IMR-90 (cell line): ENCODE measurements around the gene KAZN. TPM values are rescaled to one million over a fixed set of nuclear protein-coding genes. Genes with fewer than 3 reads are reported as not detected.

Source experiments
- ATAC-seq: fragments of 200-7000 bp; cut with Tn5 transposase; 2 replicates; pipeline ENCODE4 v1.9.1; 2020; ENCODE audit warnings: low read depth, mild to moderate bottlenecking, moderate library complexity
- BruUV-seq: library from RNA; stranded (reverse); fragments of 400-500 nt; replicated peaks from 2 replicates; lab custom pipeline; 2021; lab: Mats Ljungman, UMichigan
- CTCF ChIA-PET: fragments of 300-600 bp; formaldehyde crosslinking; extraction: SDS; loops from one replicate; lab custom pipeline; 2021; ENCODE audit warnings: antibody characterized with exemption; lab: Yijun Ruan, JAX
- POLR2A ChIA-PET: fragments of 300-600 bp; sonication (Branson Sonifier 250); formaldehyde crosslinking; loops from one replicate; lab custom pipeline; 2022; ENCODE audit warnings: antibody characterized with exemption; ENCODE audit not compliant: unreplicated experiment; lab: Charles Lee
- DNase-seq: peaks from one replicate; pipeline ENCODE4 v3.0.0; 2013
- H2AFZ ChIP-seq: replicated peaks from 2 replicates; pipeline ENCODE3; 2013; ENCODE audit warnings: low read length, mild to moderate bottlenecking; ENCODE audit not compliant: poor library complexity
- H2AK5ac ChIP-seq: 2 replicates; pipeline ENCODE4 v1.6.1; 2013; ENCODE audit warnings: low read depth, low read length, inconsistent platforms
- H2AK9ac ChIP-seq: replicated peaks from 2 replicates; pipeline ENCODE3; 2013; ENCODE audit warnings: mild to moderate bottlenecking, low read depth, low read length, moderate library complexity; ENCODE audit not compliant: poor library complexity
- H2BK120ac ChIP-seq: 2 replicates; pipeline ENCODE4 v1.6.1; 2013; ENCODE audit warnings: low read depth, low read length, inconsistent platforms
- H2BK15ac ChIP-seq: 3 replicates; pipeline ENCODE4 v1.6.1; 2013; ENCODE audit warnings: low read depth, low read length, inconsistent platforms
- H2BK20ac ChIP-seq: 2 replicates; pipeline ENCODE4 v1.6.1; 2013; ENCODE audit warnings: low read depth, mild to moderate bottlenecking, inconsistent platforms, low read length, moderate library complexity
- H2BK5ac ChIP-seq: 2 replicates; pipeline ENCODE4 v1.6.1; 2013; ENCODE audit warnings: mild to moderate bottlenecking, low read depth, low read length, inconsistent platforms; ENCODE audit not compliant: poor library complexity, severe bottlenecking
- H3K14ac ChIP-seq: replicated peaks from 2 replicates; pipeline ENCODE4 v1.6.1; 2013; ENCODE audit warnings: low read depth, low read length, inconsistent platforms
- H3K18ac ChIP-seq: 2 replicates; pipeline ENCODE4 v1.6.1; 2013; ENCODE audit warnings: low read depth, low read length, control low read depth
- H3K23ac ChIP-seq: 2 replicates; pipeline ENCODE4 v1.6.1; 2013; ENCODE audit warnings: low read depth, low read length, inconsistent platforms
- H3K27ac ChIP-seq: 2 replicates; pipeline ENCODE4 v1.5.1; 2013; ENCODE audit warnings: mild to moderate bottlenecking, control low read depth, low read length; ENCODE audit not compliant: insufficient read depth
- H3K27me3 ChIP-seq: 2 replicates; pipeline ENCODE4 v1.6.1; 2013; ENCODE audit warnings: low read length; ENCODE audit not compliant: control insufficient read depth, insufficient read depth
- H3K36me3 ChIP-seq: 2 replicates; pipeline ENCODE4 v1.6.1; 2013; ENCODE audit warnings: low read length, mixed read lengths; ENCODE audit not compliant: control insufficient read depth, insufficient read depth
- H3K4ac ChIP-seq: 2 replicates; pipeline ENCODE4 v1.6.1; 2013; ENCODE audit warnings: low read depth, low read length, inconsistent platforms
- H3K4me1 ChIP-seq: 2 replicates; pipeline ENCODE4 v1.6.1; 2013; ENCODE audit warnings: low read length, mixed read lengths; ENCODE audit not compliant: control insufficient read depth, insufficient read depth
- H3K4me2 ChIP-seq: 2 replicates; pipeline ENCODE4 v1.6.1; 2013; ENCODE audit warnings: low read depth, mild to moderate bottlenecking, control low read depth, low read length, moderate library complexity
- H3K4me3 ChIP-seq: 2 replicates; pipeline ENCODE4 v1.5.1; 2013; ENCODE audit warnings: low read depth, mild to moderate bottlenecking, control low read depth, low read length, moderate library complexity; ENCODE audit not compliant: insufficient read depth
- H3K56ac ChIP-seq: 2 replicates; pipeline ENCODE4 v1.6.1; 2013; ENCODE audit warnings: low read length, inconsistent platforms; ENCODE audit not compliant: insufficient read depth; ENCODE audit errors: extremely low read depth
- H3K79me1 ChIP-seq, 2 experiments: 2 replicates each; pipeline ENCODE4 v1.6.1; 2013; ENCODE audit warnings: low read length in 2 of 2, inconsistent platforms in 1 of 2, low read depth in 1 of 2
- H3K9ac ChIP-seq: 2 replicates; pipeline ENCODE4 v1.6.1; 2013; ENCODE audit warnings: low read depth, low read length, control low read depth
- H3K9me1 ChIP-seq: 2 replicates; pipeline ENCODE4 v1.6.1; 2013; ENCODE audit warnings: low read length, inconsistent platforms; ENCODE audit not compliant: insufficient read depth
- H3K9me3 ChIP-seq: 2 replicates; pipeline ENCODE4 v1.6.1; 2013; ENCODE audit warnings: low read length; ENCODE audit not compliant: control insufficient read depth, insufficient read depth
- H4K20me1 ChIP-seq: 2 replicates; pipeline ENCODE4 v1.6.1; 2013; ENCODE audit warnings: low read length, inconsistent platforms; ENCODE audit not compliant: insufficient read depth
- H4K5ac ChIP-seq: 2 replicates; pipeline ENCODE4 v1.6.1; 2013; ENCODE audit warnings: mild to moderate bottlenecking, low read depth, low read length, control low read depth
- H4K8ac ChIP-seq, 2 experiments: 2 replicates each; pipeline ENCODE4 v1.6.1; 2013; ENCODE audit warnings: low read depth in 2 of 2, low read length in 2 of 2, control low read depth in 1 of 2, inconsistent platforms in 1 of 2
- H4K91ac ChIP-seq: 2 replicates; pipeline ENCODE4 v1.6.1; 2013; ENCODE audit warnings: low read depth, low read length, inconsistent platforms; ENCODE audit not compliant: insufficient read depth
- BHLHE40 ChIP-seq: fragments of 150-350 bp; IDR thresholded peaks from 2 replicates; pipeline ENCODE4 v1.6.1; 2016; ENCODE audit warnings: mild to moderate bottlenecking, low read depth, low read length
- CEBPB ChIP-seq: IDR thresholded peaks from 2 replicates; pipeline ENCODE4 v1.6.1; 2012; ENCODE audit warnings: low read depth, low read length, improper control_type of control experiment
- CHD1 ChIP-seq: IDR thresholded peaks from 2 replicates; pipeline ENCODE4 v1.6.1; 2012; ENCODE audit warnings: low read depth, low read length, improper control_type of control experiment
- ELK1 ChIP-seq: fragments of 150-350 bp; IDR thresholded peaks from 2 replicates; pipeline ENCODE4 v1.6.1; 2016; ENCODE audit warnings: low read depth, mild to moderate bottlenecking, low read length, moderate library complexity, borderline replicate concordance
- FOS ChIP-seq: fragments of 150-350 bp; IDR thresholded peaks from 2 replicates; pipeline ENCODE4 v1.6.1; 2016; ENCODE audit warnings: low read depth, low read length
- MAFK ChIP-seq: IDR thresholded peaks from 2 replicates; pipeline ENCODE4 v1.6.1; 2012; ENCODE audit warnings: low read depth, low read length, improper control_type of control experiment
- MAZ ChIP-seq: IDR thresholded peaks from 2 replicates; pipeline ENCODE4 v1.6.1; 2012; ENCODE audit warnings: low read depth, mild to moderate bottlenecking, low read length, improper control_type of control experiment, moderate library complexity, borderline replicate concordance
- NFE2L2 ChIP-seq: fragments of 150-350 bp; IDR thresholded peaks from 2 replicates; pipeline ENCODE4 v1.6.1; 2016; ENCODE audit warnings: low read depth, mild to moderate bottlenecking, low read length
- POLR2A ChIP-seq: IDR thresholded peaks from 2 replicates; pipeline ENCODE4 v1.6.1; 2012; ENCODE audit warnings: mild to moderate bottlenecking, low read depth, low read length
- RCOR1 ChIP-seq: IDR thresholded peaks from 2 replicates; pipeline ENCODE4 v1.6.1; 2012; ENCODE audit warnings: mild to moderate bottlenecking, low read length, improper control_type of control experiment; ENCODE audit not compliant: insufficient replicate concordance
- RFX5 ChIP-seq: IDR thresholded peaks from 2 replicates; pipeline ENCODE4 v1.8.0; 2012; ENCODE audit warnings: low read depth, mild to moderate bottlenecking, low read length, moderate library complexity
- WGBS, 2 experiments: methylation state at CpG; one replicate each; pipeline versions ENCODE4 v1.1.5 to v1.1.7; 2013; ENCODE audit warnings: missing lambda C conversion rate in 2 of 2; ENCODE audit not compliant: insufficient read length in 1 of 2; ENCODE audit errors: extremely low coverage in 2 of 2; 5-methylcytosine and 5-hydroxymethylcytosine counted together
- dilution Hi-C: fragments of 300-500 bp; cut with HindIII; formaldehyde crosslinking; loops from one replicate; pipeline ENCODE4 v1.14.3; 2018; ENCODE audit warnings: low sequenced_read_pairs; ENCODE audit not compliant: unreplicated experiment
- in situ Hi-C: fragments of 300-500 bp; cut with MboI; formaldehyde crosslinking; loops from 3 replicates; pipeline ENCODE4 v1.14.3; 2019; ENCODE audit warnings: low sequenced_read_pairs, inconsistent platforms, mixed read lengths
- intact Hi-C: fragments of 100-400 bp; cut with micrococcal nuclease; formaldehyde crosslinking; loops from 2 replicates; pipeline ENCODE4 v1.10.0; 2022
- polyA plus RNA-seq, 3 experiments: library from polyadenylated mRNA; depleted of rRNA; stranded (reverse); fragments of >200 nt; gene quantifications; 2 replicates each; pipeline ENCODE4 v1.2.3, GENCODE V29; 2012; ENCODE audit warnings: low replicate concordance in 1 of 3
- total RNA-seq: library from RNA; depleted of rRNA; stranded (reverse); fragments of >200 nt; gene quantifications from 2 replicates; pipeline ENCODE4 v1.2.3, GENCODE V29; 2012
- TF ChIP-seq, protein P1 (sequence below): fragments of 150-350 bp; IDR thresholded peaks from 2 replicates; pipeline ENCODE4 v1.6.1; 2017; ENCODE audit warnings: mild to moderate bottlenecking, antibody characterized with exemption, low read length, low read depth
- TF ChIP-seq, protein P2 (sequence below): conservative IDR thresholded peaks from 2 replicates; pipeline ENCODE4 v1.5.1; 2012; ENCODE audit warnings: mild to moderate bottlenecking, low read depth, low read length, improper control_type of control experiment

KAZN gene
- total and polyA plus RNA-seq, 2 of the 4 experiments (the other 2 are of a cell fraction) = 5.2 to 10.5 TPM

DNA sequence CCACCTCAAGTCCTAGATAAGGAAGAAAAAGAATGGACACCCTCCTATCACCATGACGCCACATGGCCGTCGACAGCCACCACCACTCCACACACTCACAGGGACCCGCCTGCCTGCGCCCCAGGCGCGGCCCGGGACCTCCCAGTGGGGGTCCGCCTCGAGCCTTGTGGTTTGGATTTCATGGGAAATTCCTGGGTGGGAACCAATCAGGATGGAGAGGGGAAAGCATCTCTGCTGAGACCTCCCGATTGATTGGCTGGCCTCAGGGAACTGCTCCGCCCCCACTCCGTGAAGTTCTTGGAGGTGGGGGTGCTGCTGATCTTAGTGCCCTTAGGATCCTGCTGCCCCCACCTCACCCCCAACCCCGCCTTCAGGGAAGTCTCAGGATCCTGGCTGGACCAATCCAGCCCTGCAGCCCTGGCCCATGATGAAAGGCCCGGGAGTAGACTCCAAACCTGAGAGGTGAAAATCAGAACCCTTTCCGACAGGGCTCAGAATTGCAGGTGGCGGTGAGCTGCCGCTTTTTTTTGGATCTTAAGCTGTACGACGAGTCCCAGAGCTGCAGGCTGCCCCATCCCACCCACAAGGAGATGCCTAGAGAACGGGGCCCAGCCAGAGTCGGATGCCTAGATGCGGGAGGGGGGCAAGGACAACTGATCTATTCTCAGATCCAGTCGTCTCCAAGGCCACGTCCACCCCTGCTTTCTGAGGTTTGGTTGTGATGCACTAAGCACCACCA, 526.0 kb downstream of the KAZN start:
- no peak overlapping the region for H4K5ac ChIP-seq

More for the DNA sequence above, 526.0 kb downstream of the KAZN start:
- Histone ChIP-seq H3K9me3 (peaks cover under 1% of the 10 kb centered on the region; the same call in 1 of the 2 replicates), H2BK5ac (no peak overlapping the region), H4K8ac (no peak overlapping the region), H3K4me2 (no peak overlapping the region), H2AK5ac (no peak overlapping the region), H3K4me1 (no peaks in the 10 kb centered on the region), H3K14ac (no peak overlapping the region), H2AFZ (no peak overlapping the region), H3K36me3 (no peaks in the 10 kb centered on the region), H3K9me1 (no peaks in the 10 kb centered on the region), H3K27ac (no peak overlapping the region), H4K91ac (no peak overlapping the region), H2BK20ac (no peak overlapping the region), H3K79me1 (no peaks in the 10 kb centered on the region), H3K4ac (no peak overlapping the region), H3K4me3 (no peak overlapping the region), H3K9ac (no peak overlapping the region), H2AK9ac (no peak overlapping the region), H2BK120ac (no peak overlapping the region), H3K56ac (no peak overlapping the region), H3K18ac (no peak overlapping the region), H4K20me1 (no peaks in the 10 kb centered on the region; the same call in 1 of the 2 replicates), H3K23ac (no peak overlapping the region), H3K27me3 (peaks cover 26% of the 10 kb centered on the region), H2BK15ac (no peak overlapping the region)
- intact Hi-C loops = no loop called here
- POLR2A ChIA-PET = no interaction called here
- no peak for ATAC-seq
- dilution Hi-C loops = no loop called here
- no peak for DNase-seq
- WGBS, 2 experiments = 73% methylated on average over 2 of the region's 25 CpGs; no CpG with 5 or more reads in 1 of the 2 experiments
- TF ChIP-seq MAFK = no peak
- no peak for TF ChIP-seq CEBPB
- no peak for TF ChIP-seq BHLHE40
- no peak for TF ChIP-seq POLR2A
- no peak for TF ChIP-seq NFE2L2
- TF ChIP-seq FOS = no peak
- no peak for TF ChIP-seq CHD1
- no peak for TF ChIP-seq RCOR1
- TF ChIP-seq, protein P1, sequence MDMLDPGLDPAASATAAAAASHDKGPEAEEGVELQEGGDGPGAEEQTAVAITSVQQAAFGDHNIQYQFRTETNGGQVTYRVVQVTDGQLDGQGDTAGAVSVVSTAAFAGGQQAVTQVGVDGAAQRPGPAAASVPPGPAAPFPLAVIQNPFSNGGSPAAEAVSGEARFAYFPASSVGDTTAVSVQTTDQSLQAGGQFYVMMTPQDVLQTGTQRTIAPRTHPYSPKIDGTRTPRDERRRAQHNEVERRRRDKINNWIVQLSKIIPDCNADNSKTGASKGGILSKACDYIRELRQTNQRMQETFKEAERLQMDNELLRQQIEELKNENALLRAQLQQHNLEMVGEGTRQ = no peak
- no peak for TF ChIP-seq RFX5
- no peak for TF ChIP-seq MAZ
- TF ChIP-seq, protein P2, sequence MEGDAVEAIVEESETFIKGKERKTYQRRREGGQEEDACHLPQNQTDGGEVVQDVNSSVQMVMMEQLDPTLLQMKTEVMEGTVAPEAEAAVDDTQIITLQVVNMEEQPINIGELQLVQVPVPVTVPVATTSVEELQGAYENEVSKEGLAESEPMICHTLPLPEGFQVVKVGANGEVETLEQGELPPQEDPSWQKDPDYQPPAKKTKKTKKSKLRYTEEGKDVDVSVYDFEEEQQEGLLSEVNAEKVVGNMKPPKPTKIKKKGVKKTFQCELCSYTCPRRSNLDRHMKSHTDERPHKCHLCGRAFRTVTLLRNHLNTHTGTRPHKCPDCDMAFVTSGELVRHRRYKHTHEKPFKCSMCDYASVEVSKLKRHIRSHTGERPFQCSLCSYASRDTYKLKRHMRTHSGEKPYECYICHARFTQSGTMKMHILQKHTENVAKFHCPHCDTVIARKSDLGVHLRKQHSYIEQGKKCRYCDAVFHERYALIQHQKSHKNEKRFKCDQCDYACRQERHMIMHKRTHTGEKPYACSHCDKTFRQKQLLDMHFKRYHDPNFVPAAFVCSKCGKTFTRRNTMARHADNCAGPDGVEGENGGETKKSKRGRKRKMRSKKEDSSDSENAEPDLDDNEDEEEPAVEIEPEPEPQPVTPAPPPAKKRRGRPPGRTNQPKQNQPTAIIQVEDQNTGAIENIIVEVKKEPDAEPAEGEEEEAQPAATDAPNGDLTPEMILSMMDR = no peak
- no peak for TF ChIP-seq ELK1
- CTCF ChIA-PET = no interaction called here
- in situ Hi-C loops = no loop called here
- no TSS peak for BruUV-seq
